K562 (cell line): ENCODE results near the gene ZC3H18. TPM values are rescaled to one million over a fixed set of nuclear protein-coding genes. Genes with fewer than 3 reads are reported as not detected.
A peak's percentile ranks its signal among the peaks of the same experiment; 100 is the strongest.

Experiments
- ATAC-seq: fragments of 200-7000 bp; cut with Tn5 transposase; 3 replicates; pipeline ENCODE4 v1.9.1; 2020; ENCODE audit warnings: moderate library complexity
- BruUV-seq: library from RNA; stranded (reverse); fragments of 400-500 nt; replicated peaks from 2 replicates; lab custom pipeline; 2021; lab: Mats Ljungman, UMichigan
- CTCF ChIA-PET: fragments of 300-600 bp; formaldehyde crosslinking; extraction: SDS; loops from one replicate; lab custom pipeline; 2021; ENCODE audit warnings: low intra/inter-chr PET ratio; lab: Yijun Ruan, JAX
- POLR2A ChIA-PET: fragments of 300-600, 350-650 bp; sonication (Branson Sonifier 250); formaldehyde crosslinking; extraction: SDS; loops from one replicate; lab custom pipeline; 2021; ENCODE audit warnings: antibody characterized with exemption, inconsistent platforms; lab: Yijun Ruan, JAX
- DNase-seq, 4 experiments: peaks; one replicate each; pipeline versions ENCODE4 v3.0.0 to v3.0.0-alpha.2; 2011 to 2018; ENCODE audit warnings: low spot score in 3 of 4, mixed read lengths in 3 of 4; ENCODE audit errors: extremely low read depth in 1 of 4
- FAIRE-seq: peaks from 2 replicates; lab custom pipeline; 2011; peaks lifted over from hg19 to GRCh38; lab: Jason Lieb, UNC
- H2AFZ ChIP-seq: 2 replicates; pipeline ENCODE4 v1.6.0; 2011; ENCODE audit warnings: low read depth, low read length, control low read depth, inconsistent platforms
- H3K27ac ChIP-seq: fragments of 200-600 bp; 3 replicates; pipeline ENCODE4 v1.8.0; 2011; ENCODE audit warnings: low read depth, mild to moderate bottlenecking, control low read depth, inconsistent platforms, low read length, moderate library complexity, mixed read lengths; ENCODE audit errors: extremely low read depth
- H3K27me3 ChIP-seq, 2 experiments: fragments of 300-600 bp in 1 of 2; 2 replicates in 1 of 2; 3 replicates in 1 of 2; pipeline versions ENCODE4 v1.6.0 to v1.8.0; 2011; ENCODE audit warnings: inconsistent platforms in 2 of 2, low read length in 2 of 2, mild to moderate bottlenecking in 1 of 2, mixed read lengths in 1 of 2, moderate library complexity in 1 of 2; ENCODE audit not compliant: control insufficient read depth in 2 of 2, insufficient read depth in 2 of 2
- H3K36me3 ChIP-seq: fragments of 300-600 bp; 3 replicates; pipeline ENCODE4 v1.8.0; 2011; ENCODE audit warnings: mild to moderate bottlenecking, low read length, inconsistent platforms; ENCODE audit not compliant: control insufficient read depth, insufficient read depth
- H3K4me1 ChIP-seq, 2 experiments: fragments of 200-600 bp in 1 of 2; replicated peaks in 1 of 2; 2 replicates in 1 of 2; 3 replicates in 1 of 2; pipeline versions ENCODE4 v1.5.1 to v1.8.0; 2011; ENCODE audit warnings: inconsistent platforms in 2 of 2, low read length in 2 of 2, mild to moderate bottlenecking in 1 of 2, mixed read lengths in 1 of 2, moderate library complexity in 1 of 2; ENCODE audit not compliant: control insufficient read depth in 2 of 2, insufficient read depth in 2 of 2
- H3K4me2 ChIP-seq: 2 replicates; pipeline ENCODE4 v1.6.1; 2011; ENCODE audit warnings: low read length, control low read depth, inconsistent platforms, mixed read lengths; ENCODE audit not compliant: insufficient read depth
- H3K4me3 ChIP-seq: fragments of 200-600 bp; sonication (generic), shearing (Covaris generic); 2 replicates; pipeline ENCODE4 v1.5.1; 2016; ENCODE audit warnings: control low read depth, inconsistent platforms
- H3K79me2 ChIP-seq: fragments of 200-600 bp; 3 replicates; pipeline ENCODE4 v1.8.0; 2011; ENCODE audit warnings: low read length, inconsistent platforms; ENCODE audit not compliant: control insufficient read depth, insufficient read depth
- H3K9ac ChIP-seq, 2 experiments: 2 replicates each; pipeline versions ENCODE4 v1.6.0 to v1.6.1; 2011; ENCODE audit warnings: low read depth in 2 of 2, low read length in 2 of 2, control low read depth in 1 of 2, inconsistent platforms in 1 of 2, mild to moderate bottlenecking in 1 of 2, mixed read lengths in 1 of 2; ENCODE audit not compliant: insufficient read depth in 1 of 2
- H3K9me1 ChIP-seq: one replicate; pipeline ENCODE4 v1.6.0; 2011; ENCODE audit warnings: inconsistent platforms, mild to moderate bottlenecking, low read length, moderate library complexity; ENCODE audit not compliant: control insufficient read depth, insufficient read depth
- H3K9me3 ChIP-seq: replicated peaks from 2 replicates; pipeline ENCODE4 v1.5.1; 2011; ENCODE audit warnings: low read depth, low read length, inconsistent platforms; ENCODE audit not compliant: control insufficient read depth, insufficient read depth
- H4K20me1 ChIP-seq: replicated peaks from 2 replicates; pipeline ENCODE4 v1.6.1; 2011; ENCODE audit warnings: low read length, inconsistent platforms, mixed read lengths; ENCODE audit not compliant: control insufficient read depth, insufficient read depth
- CTCF ChIP-seq, 3 experiments: IDR thresholded peaks in 2 of 3; conservative IDR thresholded peaks in 1 of 3; 2 replicates each; pipeline ENCODE4 v1.5.1; 2011 to 2012; ENCODE audit warnings: low read length in 3 of 3, mild to moderate bottlenecking in 3 of 3, control low read depth in 2 of 3, improper control_type of control experiment in 1 of 3, inconsistent platforms in 1 of 3, low read depth in 1 of 3, mixed read lengths in 1 of 3, moderate library complexity in 1 of 3; ENCODE audit not compliant: insufficient read depth in 2 of 3
- ELF4 ChIP-seq: fragments of 450-650 bp; formaldehyde crosslinking; IDR thresholded peaks from 2 replicates; pipeline ENCODE4 v1.4.0; 2022; ENCODE audit warnings: missing genetic modification characterization
- HLTF ChIP-seq: fragments of 450-650 bp; IDR thresholded peaks from 2 replicates; pipeline ENCODE4 v1.6.1; 2016
- KLF16 ChIP-seq: IDR thresholded peaks from 2 replicates; pipeline ENCODE4 v1.6.1; 2016; ENCODE audit warnings: antibody characterized with exemption
- MAZ ChIP-seq, 2 experiments: fragments of 450-650 bp in 1 of 2; sonication (generic) in 1 of 2; formaldehyde crosslinking; IDR thresholded peaks in 1 of 2; conservative IDR thresholded peaks in 1 of 2; 2 replicates each; pipeline versions ENCODE4 v1.4.0 to v1.5.0; 2020; ENCODE audit warnings: mild to moderate bottlenecking in 1 of 2, missing genetic modification reagents in 1 of 2
- RB1 ChIP-seq: fragments of 450-650 bp; IDR thresholded peaks from 2 replicates; pipeline ENCODE4 v1.6.1; 2017; ENCODE audit warnings: low read depth, mild to moderate bottlenecking
- STAG1 ChIP-seq: sonication (generic); formaldehyde crosslinking; IDR thresholded peaks from 2 replicates; pipeline ENCODE4 v1.5.0; 2020; ENCODE audit warnings: missing genetic modification reagents, borderline replicate concordance
- TCF3 ChIP-seq: sonication (generic); formaldehyde crosslinking; IDR thresholded peaks from 2 replicates; pipeline ENCODE4 v1.4.0; 2020; ENCODE audit warnings: mild to moderate bottlenecking, missing genetic modification reagents
- TFAP4 ChIP-seq: sonication (generic); formaldehyde crosslinking; IDR thresholded peaks from 2 replicates; pipeline ENCODE4 v1.8.0; 2022; ENCODE audit warnings: missing genetic modification reagents, mild to moderate bottlenecking, moderate library complexity, borderline replicate concordance
- YY1 ChIP-seq, 3 experiments: IDR thresholded peaks; 2 replicates each; pipeline ENCODE4 v1.6.1; 2011; ENCODE audit warnings: low read length in 2 of 3, mild to moderate bottlenecking in 2 of 3, moderate library complexity in 2 of 3, borderline replicate concordance in 1 of 3, control low read depth in 1 of 3, low read depth in 1 of 3; ENCODE audit not compliant: insufficient read depth in 3 of 3, insufficient replicate concordance in 2 of 3, control insufficient read depth in 1 of 3, insufficient read length in 1 of 3; ENCODE audit errors: extremely low read depth in 1 of 3
- ZBTB7A ChIP-seq: IDR thresholded peaks from 2 replicates; pipeline ENCODE4 v1.6.1; 2011; ENCODE audit warnings: low read depth, mild to moderate bottlenecking, low read length, moderate library complexity, borderline replicate concordance; ENCODE audit not compliant: control insufficient read depth
- ZNF143 ChIP-seq: sonication (generic); formaldehyde crosslinking; IDR thresholded peaks from 2 replicates; pipeline ENCODE4 v1.9.0; 2022; ENCODE audit warnings: mild to moderate bottlenecking, missing genetic modification reagents
- ZNF232 ChIP-seq: sonication (generic); formaldehyde crosslinking; IDR thresholded peaks from 2 replicates; pipeline ENCODE4 v1.8.0; 2022; ENCODE audit warnings: mild to moderate bottlenecking, missing genetic modification reagents
- ZNF444 ChIP-seq: fragments of 250-450 bp; sonication (Bioruptor Pico); IDR thresholded peaks from 2 replicates; pipeline ENCODE4 v1.4.0; 2020; ENCODE audit warnings: mild to moderate bottlenecking, moderate library complexity
- WGBS: fragments of 100-300 bp; shearing (Covaris generic); methylation state at CpG from one replicate; pipeline ENCODE4 v1.1.6; 2016; ENCODE audit warnings: low coverage, mixed read lengths; ENCODE audit not compliant: insufficient coverage; ENCODE audit errors: missing lambda C conversion rate; 5-methylcytosine and 5-hydroxymethylcytosine counted together
- in situ Hi-C: fragments of 300-500 bp; cut with MboI; formaldehyde crosslinking; loops from 4 replicates; pipeline ENCODE4 v1.15.0; 2018; ENCODE audit warnings: inconsistent platforms, mixed read lengths
- intact Hi-C: fragments of 100-400 bp; cut with micrococcal nuclease; formaldehyde crosslinking; loops from 2 replicates; pipeline ENCODE4 v1.14.2; 2022
- polyA plus RNA-seq, 8 experiments: library from polyadenylated mRNA; depleted of rRNA in 4 of 8; stranded (reverse) in 5 of 8; unstranded in 3 of 8; fragments of >200 nt; fragmentation: Nextera tagmentation in 2 of 8; fragmentation: Illumina TruSeq in 1 of 8; extraction: Ambion mirVana in 2 of 8; extraction: Trizol in 1 of 8; gene quantifications; 2 replicates each; pipeline versions ENCODE4 v1.2.1 to v1.2.3, GENCODE V29; 2011 to 2014; ENCODE audit warnings: inconsistent platforms in 1 of 8, missing spikeins in 1 of 8
- total RNA-seq, 7 experiments: library from RNA; depleted of rRNA in 6 of 7; stranded (reverse); fragments of >200 nt in 6 of 7; fragmentation: Illumina TruSeq in 2 of 7; extraction: Trizol in 2 of 7; gene quantifications; 2 replicates each; pipeline versions ENCODE4 v1.2.1 to v1.2.3, GENCODE V29; 2011 to 2021; ENCODE audit warnings: low replicate concordance in 1 of 7

The ZC3H18 gene
- total and polyA plus RNA-seq, 9 of the 15 experiments (the other 6 are each of a cell fraction or from before 2014, with no cell fraction given), result 1.7 to 88.7 (median 26.9) TPM

- H3K4me2 ChIP-seq, result peak overlapping the region; percentile 49; the same call in 1 of the 2 replicates
- CTCF ChIA-PET, result interaction anchor here (0.7 to 2.8 kb wide), 5 partner anchors 34 to 223 kb away, joined by 3 to 28 read pairs (median 3); partner anchors contain the start of gene PIEZO1
- no peaks in the 10 kb centered on the region for H3K79me2 ChIP-seq
- no peaks in the 10 kb centered on the region for H3K36me3 ChIP-seq
- peaks cover 15 to 37% of the 10 kb centered on the region in 2 experiments; a peak in 4 of 5 replicates for H3K4me1 ChIP-seq
- FAIRE-seq, result peak; percentile 88
- H3K9me3 ChIP-seq, result 0 out of 2 replicates have a peak, but pooled peaks cover 2% of the 10 kb centered on the region
- H3K27ac ChIP-seq, result no peak overlapping the region
- peaks cover 4% of the 10 kb centered on the region for H3K9me1 ChIP-seq
- peak; percentile 74 to 85 (median 78) for DNase-seq
- peak; percentile 73 for ATAC-seq
- intact Hi-C loops (loop anchor here (2.0 to 5.0 kb wide), 2 partner anchors 34 to 117 kb away; no protein-coding TSS in a partner anchor), in situ Hi-C loops (no loop called here)
- POLR2A ChIA-PET, result interaction anchor here (1.3 to 2.1 kb wide), 2 partner anchors 9 to 26 kb away, joined by 5 to 12 read pairs; partner anchors contain the start of gene ZC3H18
- no TSS peak for BruUV-seq
- 17% methylated on average over 22 of the region's 24 CpGs for WGBS
- no peak overlapping the region for H3K4me3 ChIP-seq
- H4K20me1 ChIP-seq, result peaks cover 3% of the 10 kb centered on the region; the same call in 1 of the 2 replicates
- peaks cover 6 to 17% of the 10 kb centered on the region in 2 experiments; a peak in 2 of 5 replicates for H3K27me3 ChIP-seq
- peak overlapping the region in 1 of 2 experiments; percentile 11; a peak in 1 of 4 replicates for H3K9ac ChIP-seq
- peak overlapping the region; percentile 62; the same call in 1 of the 2 replicates for H2AFZ ChIP-seq
- TF ChIP-seq TCF3 (CRISPR knock-in tag) (no peak), STAG1 (peak; percentile 74; the same call in 1 of the 2 replicates), ZNF444 (CRISPR knock-in tag) (0 out of 2 replicates have a peak, but pooled peaks have one; percentile 49), TFAP4 (CRISPR knock-in tag) (peak; percentile 47; the same call in 1 of the 2 replicates), YY1 (IDR thresholded peaks at IDR 0.05; ENCODE audit: borderline replicate concordance in 1 of 3, control insufficient read depth in 1 of 3, extremely low read depth in 1 of 3, insufficient read depth in 3 of 3, insufficient read length in 1 of 3, insufficient replicate concordance in 2 of 3, low read depth in 1 of 3, low read length in 2 of 3) (peak in 1 of 3 experiments; percentile 20), ELF4 (CRISPR knock-in tag) (no peak), ZBTB7A (peak; percentile 84), HLTF (no peak), ZNF143 (CRISPR knock-in tag) (0 out of 2 replicates have a peak, but pooled peaks have one; percentile 12), ZNF232 (no peak), MAZ (CRISPR knock-in tag; conservative IDR thresholded peaks at IDR 0.05 in 1 of 2, IDR thresholded peaks at IDR 0.05 in 1 of 2) (peak; percentile 48 to 90; a peak in 2 of 4 replicates), RB1 (peak; percentile 57), KLF16 (0 out of 2 replicates have a peak, but pooled peaks have one; percentile 42), CTCF (IDR thresholded peaks at IDR 0.05 in 2 of 3, conservative IDR thresholded peaks at IDR 0.05 in 1 of 3; ENCODE audit: insufficient read depth in 2 of 3, low read depth in 1 of 3, low read length in 3 of 3) (peak; percentile 77 to 89 (median 83))
Measured at GRCh38 chr16:88561485-88562359, 8.5 kb upstream of the ZC3H18 start.
